Prostate gland (tissue), 2 donors: Measurements from ENCODE around the gene TTC24.

ENCODE experiments used
- CTCF ChIP-seq, 4 experiments: fragments of 200-600 bp in 2 of 4; fragments of 450-650 bp in 2 of 4; sonication (generic) in 2 of 4; IDR thresholded peaks; 1 replicate in 3 of 4; 2 replicates in 1 of 4; pipeline ENCODE4 v1.5.1; 2016 to 2019; ENCODE audit warnings: antibody characterized with exemption in 4 of 4, mild to moderate bottlenecking in 2 of 4, moderate library complexity in 2 of 4
- POLR2A ChIP-seq: fragments of 450-650 bp; IDR thresholded peaks from one replicate; pipeline ENCODE4 v1.6.1; 2016; ENCODE audit warnings: antibody characterized with exemption, mild to moderate bottlenecking
- POLR2AphosphoS5 ChIP-seq: sonication (generic); formaldehyde crosslinking; IDR thresholded peaks from one replicate; pipeline ENCODE4 v1.6.1; 2017; ENCODE audit warnings: antibody characterized with exemption

GRCh38 chr1:156627313-156627880 lies 47.9 kb downstream of the TTC24 start:
- TF ChIP-seq POLR2A (no peak), POLR2AphosphoS5 (no peak), CTCF (IDR thresholded peaks at IDR 0.05) (peak; percentile 38 to 60 (median 43))
